Lower leg skin (tissue), 3 donors: ENCODE measurements around the gene CEP63.

Source experiments
- POLR2A ChIP-seq, 2 donors: fragments of 450-650 bp; IDR thresholded peaks; one replicate each; pipeline ENCODE4 v1.6.1; 2016 to 2017; ENCODE audit warnings: antibody characterized with exemption in 2 of 2, mild to moderate bottlenecking in 1 of 2, moderate library complexity in 1 of 2
- TF ChIP-seq, protein P1 (sequence below), 3 donors: fragments of 450-650 bp; IDR thresholded peaks; one replicate each; pipeline ENCODE4 v1.5.1; 2016; ENCODE audit warnings: antibody characterized with exemption in 3 of 3, mild to moderate bottlenecking in 3 of 3, moderate library complexity in 2 of 3

DNA sequence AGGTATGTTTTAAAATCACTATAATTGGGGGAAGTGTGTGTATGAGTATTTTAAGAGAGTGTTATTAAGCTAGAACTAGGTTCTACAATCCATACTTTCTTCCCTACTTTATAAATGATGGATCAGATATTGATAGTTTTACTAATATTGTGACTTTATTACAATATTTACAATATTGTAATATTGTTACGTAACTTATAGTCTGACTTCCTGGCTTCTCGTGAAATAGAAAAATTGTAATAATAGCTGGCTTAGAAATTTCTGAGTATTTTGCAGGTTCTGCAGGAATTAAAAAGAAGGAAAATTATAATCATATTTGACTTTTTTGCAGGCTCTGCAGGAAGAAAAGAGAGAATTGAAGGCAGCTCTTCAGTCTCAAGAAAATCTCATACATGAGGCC, 60.0 kb downstream of the CEP63 start:
- TF ChIP-seq POLR2A (IDR thresholded peaks at IDR 0.05) = no peak
- TF ChIP-seq, protein P1, sequence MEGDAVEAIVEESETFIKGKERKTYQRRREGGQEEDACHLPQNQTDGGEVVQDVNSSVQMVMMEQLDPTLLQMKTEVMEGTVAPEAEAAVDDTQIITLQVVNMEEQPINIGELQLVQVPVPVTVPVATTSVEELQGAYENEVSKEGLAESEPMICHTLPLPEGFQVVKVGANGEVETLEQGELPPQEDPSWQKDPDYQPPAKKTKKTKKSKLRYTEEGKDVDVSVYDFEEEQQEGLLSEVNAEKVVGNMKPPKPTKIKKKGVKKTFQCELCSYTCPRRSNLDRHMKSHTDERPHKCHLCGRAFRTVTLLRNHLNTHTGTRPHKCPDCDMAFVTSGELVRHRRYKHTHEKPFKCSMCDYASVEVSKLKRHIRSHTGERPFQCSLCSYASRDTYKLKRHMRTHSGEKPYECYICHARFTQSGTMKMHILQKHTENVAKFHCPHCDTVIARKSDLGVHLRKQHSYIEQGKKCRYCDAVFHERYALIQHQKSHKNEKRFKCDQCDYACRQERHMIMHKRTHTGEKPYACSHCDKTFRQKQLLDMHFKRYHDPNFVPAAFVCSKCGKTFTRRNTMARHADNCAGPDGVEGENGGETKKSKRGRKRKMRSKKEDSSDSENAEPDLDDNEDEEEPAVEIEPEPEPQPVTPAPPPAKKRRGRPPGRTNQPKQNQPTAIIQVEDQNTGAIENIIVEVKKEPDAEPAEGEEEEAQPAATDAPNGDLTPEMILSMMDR (IDR thresholded peaks at IDR 0.05) = no peak
